HG03060 (cell line): ENCODE measurements around the gene YBX2.

Source experiments
- ATAC-seq: cut with Tn5 transposase; IDR thresholded peaks from one replicate; pipeline ENCODE4 v1.9.1; 2021; ENCODE audit warnings: low read depth, moderate number of reproducible peaks; ENCODE audit not compliant: unreplicated experiment

The YBX2 gene

GRCh38 chr17:7281074-7281952 is 13.1 kb downstream of the YBX2 start, which contains the start of gene SLC2A4:
Gene SLC2A4, plus strand, starts transcription at chr17:7281718. Its CDS starts 217 bp downstream, at chr17:7281935.
- no peak for ATAC-seq

- peak; percentile 66 for ATAC-seq
Observed at GRCh38 chr17:7280519-7281073, 13.8 kb downstream of the YBX2 start.

- no peak for ATAC-seq
Observed at GRCh38 chr17:7279448-7279847, 15.0 kb downstream of the YBX2 start.

- no peak for ATAC-seq
Observed at GRCh38 chr17:7266784-7267183, 27.7 kb downstream of the YBX2 start.

GRCh38 chr17:7263801-7264078 is 30.7 kb downstream of the YBX2 start:
- no peak for ATAC-seq

GRCh38 chr17:7262935-7263800 is 31.3 kb downstream of the YBX2 start:
- no peak for ATAC-seq

GRCh38 chr17:7262192-7262934 is 32.1 kb downstream of the YBX2 start, which contains the start of gene CLDN7:
Gene CLDN7, minus strand, starts transcription at chr17:7262478. Its CDS starts 435 bp downstream, at chr17:7262043.
- no peak for ATAC-seq

- no peak for ATAC-seq
Observed at GRCh38 chr17:7261379-7262191, 32.9 kb downstream of the YBX2 start.

- ATAC-seq: no peak
Observed at GRCh38 chr17:7260651-7261378, 33.6 kb downstream of the YBX2 start.

- ATAC-seq: no peak
Observed at GRCh38 chr17:7260151-7260550, 34.3 kb downstream of the YBX2 start.

- ATAC-seq: no peak
Observed at GRCh38 chr17:7259555-7259889, 34.9 kb downstream of the YBX2 start.

GRCh38 chr17:7258731-7259554 is 35.5 kb downstream of the YBX2 start:
- ATAC-seq: no peak

GRCh38 chr17:7256766-7257456 is 37.5 kb downstream of the YBX2 start:
- ATAC-seq: no peak

GRCh38 chr17:7254511-7254910 is 39.9 kb downstream of the YBX2 start:
- ATAC-seq: no peak

- no peak for ATAC-seq
Observed at GRCh38 chr17:7253082-7253481, 41.4 kb downstream of the YBX2 start.

GRCh38 chr17:7252176-7253043 is 42.0 kb downstream of the YBX2 start, which contains the start of gene ELP5:
Gene ELP5, plus strand, starts transcription at chr17:7252215. Its CDS starts 336 bp downstream, at chr17:7252551.
- ATAC-seq: peak; percentile 39
